Muscle of arm (tissue), 12 donors: ENCODE data around the gene ZNF511. TPM values are rescaled to one million over a fixed set of nuclear protein-coding genes. Genes with fewer than 3 reads are reported as not detected.

Experiments used
- polyA plus RNA-seq, 12 donors: library from polyadenylated mRNA; unstranded; fragments of 120-200 nt; gene quantifications; one replicate each; pipeline ENCODE4 v1.2.1, GENCODE V29; 2013; ENCODE audit not compliant: insufficient read length in 12 of 12

ZNF511 gene
- polyA plus RNA-seq, 12 donors = 26.1 to 39.7 (median 32.2) TPM; not detected in 1

Other genes starting within 250 kb of the ZNF511 start
- gene ADGRA1, start 221.0 kb upstream of the ZNF511 start, polyA plus RNA-seq = 1 to 10 TPM in 11 of 12 donors, not detected in 1; 1.4 to 5.0 (median 2.6) TPM
- gene KNDC1, start 148.7 kb upstream of the ZNF511 start, polyA plus RNA-seq = 10 to 100 TPM in 1 of 12 donors, 1 to 10 TPM in 10, not detected in 1; 1.8 to 10.1 (median 5.3) TPM
- not detected for gene UTF1, start 78.7 kb upstream of the ZNF511 start, polyA plus RNA-seq
- under 1 TPM in 10 of 12 donors, not detected in 2; 0.15 to 0.43 (median 0.19) TPM for gene VENTX, start 71.1 kb upstream of the ZNF511 start, polyA plus RNA-seq
- gene ADAM8, start 32.0 kb upstream of the ZNF511 start, polyA plus RNA-seq = 1 to 10 TPM in 9 of 12 donors, under 1 TPM in 1, not detected in 2; 0.85 to 5.7 (median 1.5) TPM
- 10 to 100 TPM in 11 of 12 donors, not detected in 1; 29.5 to 47.3 (median 37.7) TPM for gene TUBGCP2, start within 50 bp of the ZNF511 start, polyA plus RNA-seq
- gene CALY, start 28.0 kb downstream of the ZNF511 start, polyA plus RNA-seq = under 1 TPM in 1 of 12 donors, not detected in 11; 0.41 TPM
- 10 to 100 TPM in 1 of 12 donors, under 1 TPM in 5, not detected in 6; 0.12 to 24.5 (median 0.43) TPM for gene PRAP1, start 38.5 kb downstream of the ZNF511 start, polyA plus RNA-seq
- gene FUOM, start 49.1 kb downstream of the ZNF511 start, polyA plus RNA-seq = 1 to 10 TPM in 10 of 12 donors, not detected in 2; 3.7 to 7.6 (median 4.7) TPM
- 100 to 1,000 TPM in 9 of 12 donors, 10 to 100 TPM in 2, not detected in 1; 62.5 to 133 (median 117) TPM for gene ECHS1, start 64.4 kb downstream of the ZNF511 start, polyA plus RNA-seq
- 1 to 10 TPM in 10 of 12 donors, not detected in 2; 2.5 to 4.5 (median 3.6) TPM for gene PAOX, start 70.3 kb downstream of the ZNF511 start, polyA plus RNA-seq
- gene MTG1, start 85.2 kb downstream of the ZNF511 start, polyA plus RNA-seq = 10 to 100 TPM in 11 of 12 donors, not detected in 1; 29.2 to 54.2 (median 40.3) TPM
- gene SPRN, start 115.7 kb downstream of the ZNF511 start, polyA plus RNA-seq = 1 to 10 TPM in 11 of 12 donors, not detected in 1; 2.6 to 4.6 (median 3.6) TPM
- 1 to 10 TPM in 5 of 12 donors, under 1 TPM in 5, not detected in 2; 0.58 to 1.7 (median 1.0) TPM for gene SCART1, start 145.0 kb downstream of the ZNF511 start, polyA plus RNA-seq
- 1 to 10 TPM in 7 of 12 donors, under 1 TPM in 3, not detected in 2; 0.64 to 2.6 (median 1.2) TPM for gene CYP2E1, start 218.4 kb downstream of the ZNF511 start, polyA plus RNA-seq